Right lobe of liver (tissue), 4 donors: ENCODE measurements around the gene KIF25.

ENCODE experiments used
- CTCF ChIP-seq, 4 donors: fragments of 200-600 bp in 3 of 4; fragments of 450-650 bp in 1 of 4; IDR thresholded peaks; one replicate each; pipeline versions ENCODE4 v1.5.1 to v1.8.0; 2016 to 2022; ENCODE audit warnings: antibody characterized with exemption in 4 of 4, mild to moderate bottlenecking in 2 of 4
- POLR2A ChIP-seq: fragments of 450-650 bp; IDR thresholded peaks from one replicate; pipeline ENCODE4 v1.6.1; 2017; ENCODE audit warnings: antibody characterized with exemption, mild to moderate bottlenecking
- donor health status: DM: no; HTN: no; CAD: no.
- donor health status: DM: no; HTN: no; CAD: no.
- donor health status: DM: no; HTN: yes; CAD: no.

GRCh38 chr6:168089186-168090063 is 92.0 kb downstream of the KIF25 start:
- TF ChIP-seq CTCF (IDR thresholded peaks at IDR 0.05) (no peak), POLR2A (no peak)
